Endometrium (tissue), 2 donors: Measurements from ENCODE around the gene VTCN1.
A peak's percentile ranks its signal among the peaks of the same experiment; 100 is the strongest.

ENCODE experiments used
- FAIRE-seq: peaks from 2 replicates; lab custom pipeline; 2012; peaks lifted over from hg19 to GRCh38; lab: Jason Lieb, UNC
- donor health status: control.
- donor health status: control.

The VTCN1 gene

GRCh38 chr1:117209094-117209493 is 1.6 kb downstream of the VTCN1 start:
- FAIRE-seq, result no peak

DNA sequence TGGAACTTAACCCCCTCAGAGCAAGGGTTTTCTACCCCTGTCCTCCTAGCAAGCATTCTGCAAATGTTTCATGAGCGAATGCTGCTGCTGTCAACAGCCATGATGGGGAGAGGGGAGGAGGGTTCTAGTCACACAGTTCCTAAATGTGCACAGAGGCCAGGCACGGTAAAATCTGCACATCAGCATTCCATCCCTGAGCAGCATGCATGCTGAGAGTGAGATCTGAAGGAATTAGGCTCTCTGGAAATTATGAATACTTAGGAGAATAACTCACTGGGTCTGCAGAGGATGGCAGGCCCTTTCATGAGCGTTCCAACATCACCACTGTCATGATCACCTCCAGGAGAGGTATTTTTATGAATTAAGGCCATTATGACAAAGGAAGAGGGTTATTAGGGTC is 2.1 kb downstream of the VTCN1 start:
- no peak for FAIRE-seq

- FAIRE-seq, result no peak
These were observed 5.4 kb downstream of the VTCN1 start for GRCh38 chr1:117205368-117205767.

DNA sequence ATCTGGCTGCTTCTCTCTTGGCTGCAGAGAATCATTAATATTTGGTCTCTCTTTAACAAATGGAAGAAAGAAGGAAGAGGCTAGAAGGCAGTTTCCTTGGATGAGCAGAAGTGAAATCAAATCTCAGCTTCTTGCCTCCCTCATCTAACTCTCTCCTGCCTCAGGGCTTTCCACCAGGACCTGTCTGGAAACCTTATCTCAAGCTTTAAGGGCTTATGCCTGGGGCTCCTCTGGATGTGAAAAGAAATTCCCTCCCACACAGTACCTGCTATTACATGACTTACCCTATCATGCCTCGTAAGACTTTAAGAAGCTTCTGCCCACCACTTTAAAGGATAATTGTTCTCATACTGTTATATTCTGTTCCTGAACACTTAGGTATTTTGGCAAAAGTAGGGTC is 8.9 kb downstream of the VTCN1 start:
- FAIRE-seq, result no peak

GRCh38 chr1:117198097-117198496 is 12.6 kb downstream of the VTCN1 start:
- no peak for FAIRE-seq

GRCh38 chr1:117189726-117190125 is 21.0 kb downstream of the VTCN1 start:
- FAIRE-seq, result no peak

GRCh38 chr1:117188816-117189437 is 21.8 kb downstream of the VTCN1 start:
- FAIRE-seq, result peak; percentile 98

GRCh38 chr1:117188170-117188815 is 22.4 kb downstream of the VTCN1 start:
- no peak for FAIRE-seq

DNA sequence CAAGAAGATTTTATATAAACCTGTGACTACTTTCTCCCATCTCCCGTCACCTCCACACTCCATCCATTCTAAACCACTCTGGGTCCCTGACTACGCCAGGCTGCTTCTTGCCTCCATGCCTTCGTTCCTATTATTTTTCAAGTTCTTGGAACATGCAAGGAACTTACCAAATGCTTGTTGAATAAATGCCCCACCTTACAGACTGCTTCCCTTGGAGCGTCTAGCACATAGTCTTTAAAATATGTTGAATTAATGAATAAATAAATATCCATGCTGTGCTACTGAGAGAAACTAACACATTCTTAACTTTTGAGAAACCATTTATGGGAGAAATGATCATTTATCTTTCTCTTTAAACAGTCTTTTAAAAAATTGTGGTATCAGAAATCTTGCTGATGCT is 27.6 kb downstream of the VTCN1 start:
- no peak for FAIRE-seq

- FAIRE-seq, result no peak
These were observed 28.4 kb downstream of the VTCN1 start for GRCh38 chr1:117182319-117182718.

GRCh38 chr1:117181630-117182041 is 29.1 kb downstream of the VTCN1 start:
- FAIRE-seq, result no peak

DNA sequence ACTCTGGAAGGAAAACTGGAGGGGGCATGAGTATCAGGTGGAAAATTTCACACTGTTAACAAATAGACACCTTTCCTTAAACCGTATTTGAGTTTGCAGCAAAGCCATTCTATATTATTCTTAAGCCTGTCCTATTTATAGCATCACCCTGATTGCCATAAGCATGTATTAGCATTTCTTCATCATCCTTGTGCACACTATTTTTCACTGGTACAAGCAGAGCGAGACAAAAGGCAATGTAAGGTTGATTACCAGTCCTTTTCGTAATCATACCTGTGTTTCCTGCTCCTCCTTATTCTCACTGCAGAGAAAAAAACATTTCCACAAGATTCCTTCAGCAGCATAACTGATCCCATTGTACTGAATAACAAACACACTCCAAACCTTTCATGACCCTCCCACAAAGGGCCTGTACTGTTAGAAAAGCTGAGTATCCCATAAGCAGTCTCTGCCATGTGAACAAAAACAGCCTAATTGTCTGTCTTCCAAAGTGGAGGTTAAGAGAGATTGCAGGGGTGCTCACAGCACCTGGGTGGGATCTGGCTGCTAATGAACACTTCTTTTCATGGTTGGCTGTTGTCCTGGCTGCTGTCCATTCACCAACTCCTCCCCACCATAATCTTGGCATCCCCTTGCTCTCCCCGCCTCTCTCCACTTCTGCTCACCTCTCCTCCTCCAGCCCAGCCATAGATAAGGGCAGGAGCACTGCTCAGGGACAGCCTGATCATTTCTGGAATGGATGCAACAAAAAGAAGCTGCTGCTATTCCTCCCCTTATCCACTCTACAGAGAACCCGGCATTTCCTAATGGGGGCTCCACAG is 30.4 kb downstream of the VTCN1 start:
- FAIRE-seq, result no peak

DNA sequence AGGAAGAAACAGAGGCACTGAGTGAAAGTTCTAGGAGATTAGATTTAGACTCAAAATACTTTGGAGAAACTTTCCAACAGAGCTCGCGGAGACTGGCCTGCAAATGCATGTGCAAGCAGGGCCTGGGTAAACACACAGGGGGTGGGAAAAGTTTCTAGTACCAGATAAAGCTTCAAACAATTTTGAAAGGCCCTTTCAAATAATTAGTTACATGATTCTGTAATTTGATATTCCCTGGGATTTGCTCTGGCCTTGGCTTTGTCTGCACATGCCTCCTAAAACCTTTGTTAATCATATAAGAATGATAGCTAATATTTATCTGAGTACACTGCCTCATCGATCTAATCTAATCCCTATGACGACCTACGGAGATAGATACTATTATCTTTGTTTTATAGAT is 31.3 kb downstream of the VTCN1 start:
- FAIRE-seq, result no peak

DNA sequence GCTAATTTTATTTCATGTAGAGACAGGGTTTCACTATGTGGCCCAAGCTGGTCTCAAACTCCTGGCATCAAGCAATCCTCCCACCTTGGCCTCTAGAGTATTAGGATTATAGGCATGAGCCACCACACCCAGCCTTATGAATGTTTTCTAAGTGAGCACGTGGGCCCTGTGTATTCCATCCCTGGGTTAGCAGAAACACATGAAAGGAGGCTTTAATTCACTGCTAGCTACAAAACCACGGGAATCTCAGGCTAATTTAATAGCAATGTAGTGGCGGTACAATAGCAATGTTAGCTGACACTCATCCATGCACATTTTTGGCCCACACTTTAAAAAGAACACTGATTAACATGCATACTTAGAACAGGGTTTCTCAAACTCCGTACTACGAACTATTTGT is 32.0 kb downstream of the VTCN1 start:
- no peak for FAIRE-seq

GRCh38 chr1:117177376-117177775 is 33.4 kb downstream of the VTCN1 start:
- FAIRE-seq, result no peak

GRCh38 chr1:117176579-117176978 is 34.1 kb downstream of the VTCN1 start:
- no peak for FAIRE-seq

DNA sequence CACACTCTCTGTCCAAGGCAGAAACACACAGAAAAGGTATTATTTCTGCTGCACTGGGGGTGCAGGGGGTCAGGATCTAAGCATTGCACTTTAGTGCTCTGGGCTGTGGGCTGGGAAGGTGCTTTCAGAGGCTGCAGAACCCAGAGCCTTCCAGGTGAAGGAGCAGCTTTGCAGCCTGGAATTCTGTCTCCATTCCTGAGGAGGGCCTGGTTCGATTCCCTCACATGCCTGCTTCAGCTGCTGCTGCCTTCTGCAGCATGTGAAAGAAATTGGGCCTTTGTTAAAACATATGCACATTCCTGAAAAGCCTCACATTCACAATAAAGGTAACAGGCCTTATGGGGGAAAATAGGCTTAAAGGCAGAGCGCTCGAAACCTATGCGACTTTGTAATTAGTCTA is 35.9 kb downstream of the VTCN1 start:
- no peak for FAIRE-seq

GRCh38 chr1:117173691-117174090 is 37.0 kb downstream of the VTCN1 start:
- FAIRE-seq, result no peak

DNA sequence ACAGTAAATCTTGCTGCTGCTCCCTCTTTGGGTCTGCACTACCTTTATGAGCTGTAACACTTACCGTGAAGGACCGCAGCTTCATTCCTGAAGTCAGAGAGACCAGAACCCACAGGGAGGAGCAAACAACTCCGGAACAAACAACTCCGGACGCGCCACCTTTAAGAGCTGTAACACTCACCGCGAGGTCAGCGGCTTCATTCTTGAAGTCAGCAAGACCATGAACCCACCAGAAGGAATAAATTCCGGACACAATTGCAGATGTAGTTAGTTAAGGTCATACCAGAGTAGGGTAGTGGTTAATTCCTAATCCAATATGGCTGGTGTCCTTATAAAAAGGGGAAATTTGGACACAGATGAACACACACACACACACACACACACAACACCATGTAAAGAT is 37.7 kb downstream of the VTCN1 start:
- FAIRE-seq, result no peak

GRCh38 chr1:117171900-117172511 is 38.7 kb downstream of the VTCN1 start:
- FAIRE-seq, result no peak

GRCh38 chr1:117169871-117170596 is 40.7 kb downstream of the VTCN1 start:
- FAIRE-seq, result no peak

- FAIRE-seq, result no peak
These were observed 43.3 kb downstream of the VTCN1 start for GRCh38 chr1:117167402-117167801.
